Kidney tubule cell (primary cell): ENCODE results near the gene LMX1B.

Experiments used
- DNase-seq: peaks from one replicate; pipeline ENCODE4 v3.0.0-alpha.2; 2018; ENCODE audit warnings: low spot score

Gene LMX1B

GRCh38 chr9:126677188-126678084 is 63.7 kb downstream of the LMX1B start:
- DNase-seq: no peak

GRCh38 chr9:126678989-126679388 is 65.3 kb downstream of the LMX1B start:
- DNase-seq: no peak

DNA sequence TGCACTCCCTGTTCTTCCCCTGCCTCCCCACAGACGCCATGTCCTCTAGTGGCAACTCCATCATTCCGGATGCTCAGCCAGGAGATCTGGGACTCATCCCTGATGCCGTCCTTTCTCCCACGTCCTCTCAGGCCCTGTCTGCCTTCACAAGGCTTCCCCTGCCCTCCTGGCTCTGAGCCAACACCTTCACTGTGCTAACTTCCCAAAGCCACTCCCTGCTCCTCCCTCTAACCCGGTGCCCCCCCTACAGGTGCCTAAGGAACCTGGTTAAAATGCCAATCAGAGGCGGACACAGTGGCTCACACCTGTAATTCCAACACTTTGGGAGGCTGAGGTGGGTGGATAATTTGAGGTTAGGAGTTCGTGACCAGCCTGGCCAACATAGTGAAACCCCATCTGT is 67.6 kb downstream of the LMX1B start:
- no peak for DNase-seq

DNA sequence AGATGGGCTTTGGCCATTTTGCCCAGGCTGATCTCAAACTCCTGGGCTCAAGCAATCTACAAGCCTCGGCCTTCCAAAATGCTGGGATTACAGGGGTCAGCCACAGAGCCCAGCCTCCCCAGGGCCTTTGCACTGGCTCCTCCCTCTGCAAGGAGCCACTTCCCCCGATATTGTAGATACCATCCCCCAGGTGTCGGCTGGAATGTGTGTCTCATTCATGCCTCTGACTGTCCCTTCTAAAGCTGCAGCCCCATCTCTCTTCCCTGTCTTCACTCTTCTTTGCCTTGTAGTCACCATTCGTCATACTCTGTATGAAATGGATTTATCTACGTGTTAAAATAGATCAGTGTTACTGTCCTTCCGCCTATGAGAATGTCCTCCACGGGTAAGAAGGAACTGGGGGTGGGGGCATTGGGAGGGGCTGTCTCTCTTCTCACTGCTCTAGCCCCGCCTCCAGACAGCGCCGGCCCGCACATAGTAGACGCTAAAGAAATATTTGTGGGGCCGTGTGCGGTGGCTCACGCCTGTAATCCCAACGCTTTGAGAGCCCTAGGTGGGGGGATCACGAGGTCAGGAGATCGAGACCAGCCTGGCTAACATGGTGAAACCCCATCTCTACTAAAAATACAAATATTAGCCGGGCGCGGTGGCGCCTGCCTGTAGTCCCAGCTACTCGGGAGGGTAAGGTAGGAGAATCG is 68.5 kb downstream of the LMX1B start:
- no peak for DNase-seq

GRCh38 chr9:126682928-126683697 is 69.4 kb downstream of the LMX1B start:
- DNase-seq: peak; percentile 39

DNA sequence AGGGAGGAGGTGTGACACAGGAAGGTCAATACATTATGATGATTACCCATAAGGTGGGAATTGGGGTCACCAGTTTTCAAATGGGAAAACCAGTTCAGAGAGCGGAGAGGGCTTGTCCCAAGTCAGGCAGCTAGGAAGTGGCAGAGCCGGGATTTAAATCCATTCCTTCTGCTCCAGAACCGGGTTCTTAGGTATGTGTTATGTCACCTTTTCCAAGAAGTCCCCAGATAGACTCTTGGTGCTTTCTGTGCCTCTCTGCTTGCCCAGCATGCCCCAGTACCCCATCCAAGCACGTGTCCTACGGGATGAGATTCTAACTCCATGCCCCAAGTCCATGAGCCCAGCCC is 69.9 kb downstream of the LMX1B start:
- no peak for DNase-seq

DNA sequence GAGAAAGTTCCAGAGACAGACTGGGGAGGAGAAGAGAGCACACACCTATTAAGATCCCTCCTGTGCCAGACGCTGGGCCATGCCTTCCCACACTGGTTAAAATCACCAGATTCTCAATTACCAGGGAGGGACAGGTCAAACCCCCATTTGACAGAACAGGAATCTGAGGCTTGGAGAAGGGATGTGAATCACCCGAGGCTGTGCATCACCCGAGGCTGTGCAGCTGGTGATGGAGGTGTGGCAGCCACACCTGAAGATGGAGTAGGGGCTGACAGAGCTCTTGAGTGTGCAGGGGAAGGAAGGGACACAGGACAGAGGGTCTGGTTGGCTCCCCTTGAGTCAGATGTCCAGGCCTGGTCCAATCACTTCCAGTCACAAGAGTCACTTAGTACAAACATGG is 70.6 kb downstream of the LMX1B start:
- no peak for DNase-seq

DNA sequence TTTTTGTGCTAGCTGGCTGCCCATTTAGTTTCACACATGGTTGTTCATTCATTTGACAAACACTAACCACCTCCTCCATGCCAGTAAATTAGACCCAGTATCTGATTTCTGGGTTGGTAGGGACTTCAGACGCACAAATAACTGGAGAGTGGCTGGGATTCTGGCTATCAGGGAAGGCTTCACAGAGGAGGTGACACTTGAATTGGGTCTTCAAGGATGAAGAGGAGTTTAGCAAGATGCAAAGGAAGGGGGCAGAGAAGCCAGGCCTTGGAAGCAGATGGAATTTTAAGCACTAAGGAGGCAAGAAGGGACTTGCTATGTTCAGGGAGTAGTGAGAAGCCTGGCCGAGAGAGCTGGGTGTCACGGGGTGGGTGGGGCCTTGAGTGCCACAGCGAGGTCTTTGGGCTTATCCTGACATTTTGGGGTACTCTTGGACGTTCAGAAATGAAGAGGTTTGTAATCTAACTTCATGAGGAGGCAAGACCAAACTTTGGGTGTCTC is 71.3 kb downstream of the LMX1B start:
- no peak for DNase-seq

DNA sequence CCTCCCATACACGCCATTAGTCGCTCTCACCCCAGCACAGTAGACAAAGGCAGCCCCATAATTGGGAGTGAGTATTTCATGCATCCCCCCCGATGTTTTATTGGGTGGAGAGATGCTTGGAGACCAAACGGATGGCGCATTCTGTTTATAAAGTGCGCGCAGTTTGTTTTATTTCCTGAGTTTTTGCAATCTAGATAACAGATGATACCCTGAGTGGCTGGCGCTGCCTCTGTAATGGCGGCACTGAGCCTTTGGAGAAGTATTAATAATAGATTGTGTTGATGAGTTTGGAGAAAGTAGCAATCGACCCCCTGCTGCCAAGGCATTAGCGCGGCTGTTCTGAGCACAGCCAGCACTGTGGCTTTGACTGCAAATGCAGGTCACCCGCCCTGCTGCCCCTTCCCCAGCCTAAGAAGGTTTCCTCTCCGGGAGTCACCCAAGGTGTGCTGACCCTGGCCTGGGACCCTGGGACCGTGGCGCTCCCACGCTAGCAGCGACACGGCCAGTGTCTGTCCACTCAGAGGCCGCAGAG is 74.3 kb downstream of the LMX1B start:
- DNase-seq: no peak

GRCh38 chr9:126688617-126689016 is 74.9 kb downstream of the LMX1B start:
- DNase-seq: no peak

- no peak for DNase-seq
These were observed 75.5 kb downstream of the LMX1B start for GRCh38 chr9:126689027-126689825.

GRCh38 chr9:126690431-126691051 is 76.8 kb downstream of the LMX1B start:
- peak; percentile 51 for DNase-seq

- no peak for DNase-seq
These were observed 78.5 kb downstream of the LMX1B start for GRCh38 chr9:126692041-126692758.

- no peak for DNase-seq
These were observed 79.2 kb downstream of the LMX1B start for GRCh38 chr9:126692759-126693427.

GRCh38 chr9:126693428-126693944 is 79.8 kb downstream of the LMX1B start:
- no peak for DNase-seq

- no peak for DNase-seq
These were observed 80.7 kb downstream of the LMX1B start for GRCh38 chr9:126694206-126695081.

GRCh38 chr9:126695186-126695585 is 81.5 kb downstream of the LMX1B start:
- no peak for DNase-seq

- DNase-seq: no peak
These were observed 82.1 kb downstream of the LMX1B start for GRCh38 chr9:126695701-126696400.
